SK-N-SH (cell line): ENCODE data around the gene CYBC1. TPM values are rescaled to one million over a fixed set of nuclear protein-coding genes. Genes with fewer than 3 reads are reported as not detected.
A peak's percentile ranks its signal among the peaks of the same experiment; 100 is the strongest.

Experiments used
- CTCF ChIA-PET: fragments of 300-600, 350-600 bp; formaldehyde crosslinking; extraction: SDS; loops from one replicate; lab custom pipeline; 2021; lab: Yijun Ruan, JAX
- POLR2A ChIA-PET: fragments of 350-600 bp; sonication (Branson Sonifier 250); formaldehyde crosslinking; extraction: SDS; loops from one replicate; lab custom pipeline; 2020; ENCODE audit warnings: antibody characterized with exemption, inconsistent platforms; lab: Yijun Ruan, JAX
- DNase-seq: peaks from one replicate; pipeline ENCODE4 v3.0.0; 2012
- H2AFZ ChIP-seq: fragments of 200-600 bp; sonication (generic); 2 replicates; pipeline ENCODE4 v1.8.1; 2016; ENCODE audit warnings: antibody characterized with exemption, mild to moderate bottlenecking, low read depth
- H3F3A ChIP-seq: fragments of 200-600 bp; sonication (generic); replicated peaks from 2 replicates; pipeline ENCODE3; 2016; ENCODE audit warnings: antibody characterized with exemption, mild to moderate bottlenecking; ENCODE audit not compliant: insufficient read depth
- H3K27ac ChIP-seq, 2 experiments: fragments of 200-500 bp in 1 of 2; fragments of 200-600 bp in 1 of 2; sonication (Bioruptor generic) in 1 of 2; sonication (generic), shearing (Covaris generic) in 1 of 2; 2 replicates each; pipeline versions ENCODE4 v1.5.1 to v1.6.1; 2014 to 2016; ENCODE audit warnings: low read depth in 2 of 2, inconsistent platforms in 1 of 2, low read length in 1 of 2, mild to moderate bottlenecking in 1 of 2, mixed read lengths in 1 of 2
- H3K27me3 ChIP-seq: fragments of 200-600 bp; sonication (generic), shearing (Covaris generic); 2 replicates; pipeline ENCODE4 v1.6.1; 2016; ENCODE audit warnings: mixed run types; ENCODE audit not compliant: insufficient read depth
- H3K36me3 ChIP-seq, 2 experiments: fragments of 200-500 bp in 1 of 2; fragments of 200-600 bp in 1 of 2; sonication (Bioruptor generic) in 1 of 2; sonication (generic) in 1 of 2; replicated peaks in 1 of 2; 2 replicates each; pipeline versions ENCODE3 to v1.5.1; 2014 to 2016; ENCODE audit warnings: low read length in 1 of 2, mild to moderate bottlenecking in 1 of 2; ENCODE audit not compliant: insufficient read depth in 2 of 2, control insufficient read depth in 1 of 2
- H3K4me1 ChIP-seq, 2 experiments: fragments of 200-500 bp in 1 of 2; fragments of 200-600 bp in 1 of 2; sonication (Bioruptor generic) in 1 of 2; sonication (generic), shearing (Covaris generic) in 1 of 2; 2 replicates each; pipeline versions ENCODE4 v1.5.1 to v1.6.1; 2014 to 2016; ENCODE audit warnings: low read depth in 1 of 2, low read length in 1 of 2, mixed run types in 1 of 2; ENCODE audit not compliant: insufficient read depth in 2 of 2, control insufficient read depth in 1 of 2
- H3K4me2 ChIP-seq: fragments of 200-600 bp; sonication (generic), shearing (Covaris generic); 2 replicates; pipeline ENCODE4 v1.6.1; 2017; ENCODE audit warnings: mixed run types
- H3K4me3 ChIP-seq, 2 experiments: fragments of 200-500 bp in 1 of 2; fragments of 200-600 bp in 1 of 2; sonication (Bioruptor generic) in 1 of 2; sonication (generic), shearing (Covaris generic) in 1 of 2; 2 replicates each; pipeline versions ENCODE4 v1.5.1 to v1.8.1; 2014 to 2016; ENCODE audit warnings: low read depth in 2 of 2, inconsistent platforms in 1 of 2, low read length in 1 of 2, mild to moderate bottlenecking in 1 of 2, mixed read lengths in 1 of 2, moderate library complexity in 1 of 2
- H3K79me2 ChIP-seq: fragments of 200-600 bp; sonication (generic); 2 replicates; pipeline ENCODE4 v1.8.1; 2017; ENCODE audit warnings: mild to moderate bottlenecking; ENCODE audit not compliant: insufficient read depth
- H3K9ac ChIP-seq: fragments of 200-600 bp; sonication (generic); 2 replicates; pipeline ENCODE4 v1.6.1; 2017; ENCODE audit warnings: mixed run types
- H3K9me2 ChIP-seq: fragments of 200-600 bp; sonication (generic); 2 replicates; pipeline ENCODE4 v1.6.1; 2017; ENCODE audit warnings: mixed run types
- H3K9me3 ChIP-seq: fragments of 200-600 bp; sonication (generic); 2 replicates; pipeline ENCODE4 v1.6.1; 2017; ENCODE audit warnings: mixed run types, mild to moderate bottlenecking, moderate library complexity
- H4K20me1 ChIP-seq: fragments of 200-600 bp; sonication (generic); 2 replicates; pipeline ENCODE4 v1.6.1; 2017; ENCODE audit warnings: mild to moderate bottlenecking, mixed run types; ENCODE audit not compliant: insufficient read depth
- CHD2 ChIP-seq: fragments of 150-350 bp; IDR thresholded peaks from 2 replicates; pipeline ENCODE4 v1.6.1; 2018; ENCODE audit warnings: low read length; ENCODE audit not compliant: partially characterized antibody
- CTCF ChIP-seq: fragments of 200-600 bp; sonication (generic); IDR thresholded peaks from 2 replicates; pipeline ENCODE4 v1.6.1; 2017; ENCODE audit warnings: antibody characterized with exemption, mild to moderate bottlenecking, moderate library complexity
- FOXM1 ChIP-seq: IDR thresholded peaks from 2 replicates; pipeline ENCODE4 v1.4.0; 2012; ENCODE audit warnings: low read depth, mild to moderate bottlenecking
- GATA2 ChIP-seq: sonication (generic); formaldehyde crosslinking; IDR thresholded peaks from 2 replicates; pipeline ENCODE4 v1.5.0; 2020; ENCODE audit warnings: mild to moderate bottlenecking, missing genetic modification reagents
- IRF3 ChIP-seq: fragments of 150-350 bp; IDR thresholded peaks from 2 replicates; pipeline ENCODE4 v1.6.1; 2016; ENCODE audit warnings: mild to moderate bottlenecking, low read depth, low read length
- MEF2A ChIP-seq: IDR thresholded peaks from 2 replicates; pipeline ENCODE4 v1.4.0; 2012; ENCODE audit warnings: low read depth, borderline replicate concordance
- NFIC ChIP-seq: IDR thresholded peaks from 2 replicates; pipeline ENCODE4 v1.4.0; 2012; ENCODE audit warnings: borderline replicate concordance
- NRF1 ChIP-seq: IDR thresholded peaks from 2 replicates; pipeline ENCODE4 v1.6.1; 2012; ENCODE audit warnings: low read depth, mild to moderate bottlenecking, low read length
- RAD21 ChIP-seq: IDR thresholded peaks from 2 replicates; pipeline ENCODE4 v1.6.1; 2012; ENCODE audit warnings: mild to moderate bottlenecking, low read length
- RCOR1 ChIP-seq: fragments of 150-350 bp; IDR thresholded peaks from 2 replicates; pipeline ENCODE4 v1.6.1; 2017; ENCODE audit warnings: antibody characterized with exemption, low read length
- REST ChIP-seq: IDR thresholded peaks from 2 replicates; pipeline ENCODE4 v1.6.1; 2012; ENCODE audit warnings: mild to moderate bottlenecking, low read depth, low read length, moderate library complexity
- RFX5 ChIP-seq: IDR thresholded peaks from 2 replicates; pipeline ENCODE4 v1.6.1; 2012; ENCODE audit warnings: mild to moderate bottlenecking, improper control_type of control experiment, low read length
- RXRA ChIP-seq: IDR thresholded peaks from 2 replicates; pipeline ENCODE4 v1.4.0; 2012; ENCODE audit warnings: low read depth, mild to moderate bottlenecking, borderline replicate concordance
- SIN3A ChIP-seq: IDR thresholded peaks from 2 replicates; pipeline ENCODE4 v1.6.1; 2012; ENCODE audit warnings: low read depth, mild to moderate bottlenecking, low read length, moderate library complexity, borderline replicate concordance
- SMC3 ChIP-seq: IDR thresholded peaks from 2 replicates; pipeline ENCODE4 v1.6.1; 2012; ENCODE audit warnings: low read depth, low read length, improper control_type of control experiment
- TCF12 ChIP-seq: IDR thresholded peaks from 2 replicates; pipeline ENCODE4 v1.4.0; 2012
- USF2 ChIP-seq: fragments of 150-350 bp; IDR thresholded peaks from 2 replicates; pipeline ENCODE4 v1.6.1; 2017; ENCODE audit warnings: antibody characterized with exemption, low read length, low read depth, borderline replicate concordance
- YY1 ChIP-seq: IDR thresholded peaks from 2 replicates; pipeline ENCODE4 v1.4.0; 2012; ENCODE audit warnings: low read depth, mild to moderate bottlenecking
- ZBTB33 ChIP-seq: IDR thresholded peaks from 2 replicates; pipeline ENCODE4 v1.4.0; 2012; ENCODE audit warnings: low read depth, borderline replicate concordance
- WGBS: methylation state at CpG from one replicate; pipeline ENCODE4 v1.1.6; 2017; ENCODE audit warnings: low lambda C conversion rate; 5-methylcytosine and 5-hydroxymethylcytosine counted together
- polyA plus RNA-seq, 3 experiments: library from polyadenylated mRNA; depleted of rRNA; stranded (reverse); fragments of >200 nt; gene quantifications; 2 replicates each; pipeline ENCODE4 v1.2.3, GENCODE V29; 2012

Gene CYBC1
- polyA plus RNA-seq, 1 of the 3 experiments (the other 2 are of a cell fraction): 165 TPM

GRCh38 chr17:82419540-82419939 lies 31.0 kb downstream of the CYBC1 start:
- H2AFZ ChIP-seq: peak overlapping the region; percentile 93; the same call in 1 of the 2 replicates
- peak overlapping the region; percentile 88; the same call in 1 of the 2 replicates for H3K9ac ChIP-seq
- POLR2A ChIA-PET: interaction anchor here (0.7 to 1.1 kb wide), 2 partner anchors 32 to 49 kb away, joined by 3 to 6 read pairs; no protein-coding TSS in a partner anchor

More at GRCh38 chr17:82419540-82419939, 31.0 kb downstream of the CYBC1 start:
- CTCF ChIA-PET: interaction anchor here (0.8 to 8.9 kb wide), 11 partner anchors 16 to 120 kb away, joined by 3 to 124 read pairs (median 4); no protein-coding TSS in a partner anchor
- Histone ChIP-seq H3K36me3 (peaks cover 3 to 6% of the 10 kb centered on the region in 2 experiments), H3K4me3 (peak overlapping the region; percentile 71 to 94; a peak in 3 of 4 replicates), H3F3A (peaks cover 4% of the 10 kb centered on the region), H3K9me3 (no peaks in the 10 kb centered on the region), H3K27me3 (no peaks in the 10 kb centered on the region), H3K4me1 (peaks cover 0 to 3% of the 10 kb centered on the region in 2 experiments; a peak in 2 of 4 replicates), H3K27ac (no peak overlapping the region), H3K79me2 (peaks cover 11% of the 10 kb centered on the region), H3K9me2 (no peaks in the 10 kb centered on the region), H4K20me1 (peaks cover 33% of the 10 kb centered on the region), H3K4me2 (peak overlapping the region; percentile 93)
- TF ChIP-seq MEF2A (no peak), RFX5 (no peak), GATA2 (no peak), NRF1 (no peak), SMC3 (no peak), RXRA (no peak), RCOR1 (no peak), YY1 (no peak), NFIC (no peak), REST (no peak), USF2 (no peak), CHD2 (no peak), TCF12 (no peak), RAD21 (no peak), FOXM1 (no peak), IRF3 (no peak), CTCF (no peak), SIN3A (no peak), ZBTB33 (no peak)
- DNase-seq: no peak
- 90% methylated on average over 2 of the region's 2 CpGs for WGBS
